Glomerular endothelial cell (primary cell): Measurements from ENCODE around the gene NUPR1. TPM values are rescaled to one million over a fixed set of nuclear protein-coding genes. Genes with fewer than 3 reads are reported as not detected.
"Not testable (repeated sequence)": the region's sequence is repeated elsewhere in the genome, so short reads cannot be mapped to it uniquely, and the experiment has no call there.

ENCODE experiments used
- DNase-seq: peaks from one replicate; pipeline ENCODE4 v3.0.0-alpha.2; 2011; ENCODE audit warnings: low read depth, low spot score; ENCODE audit errors: extremely low read depth
- total RNA-seq: library from RNA; depleted of rRNA; stranded (reverse); fragments of >200 nt; gene quantifications from 2 replicates; pipeline ENCODE4 v1.2.3, GENCODE V29; 2015

The NUPR1 gene
- total RNA-seq, 1 donor from 2014 or later: 0.23 TPM

GRCh38 chr16:28500476-28501180 lies 38.1 kb downstream of the NUPR1 start:
- DNase-seq: not testable (repeated sequence)

- DNase-seq: no peak
These were observed 38.9 kb downstream of the NUPR1 start for GRCh38 chr16:28499854-28500253.

GRCh38 chr16:28498666-28499381 lies 40.0 kb downstream of the NUPR1 start:
- no peak for DNase-seq

- DNase-seq: no peak
These were observed 40.7 kb downstream of the NUPR1 start for GRCh38 chr16:28497861-28498599.

- DNase-seq: no peak
These were observed 41.4 kb downstream of the NUPR1 start for GRCh38 chr16:28497386-28497785.

GRCh38 chr16:28496844-28497243 lies 41.9 kb downstream of the NUPR1 start:
- DNase-seq: no peak

- DNase-seq: no peak
These were observed 42.7 kb downstream of the NUPR1 start for GRCh38 chr16:28495795-28496749.

GRCh38 chr16:28495098-28495793 lies 43.5 kb downstream of the NUPR1 start:
- DNase-seq: no peak

- no peak for DNase-seq
These were observed 44.5 kb downstream of the NUPR1 start, which contains the start of gene APOBR for GRCh38 chr16:28494121-28494851. TSS of gene APOBR (plus strand) at chr16:28494643. CDS start at chr16:28494682, 39 bp downstream.

- no peak for DNase-seq
These were observed 46.3 kb downstream of the NUPR1 start for GRCh38 chr16:28492511-28492910.

- peak; percentile 80 for DNase-seq
These were observed 46.8 kb downstream of the NUPR1 start, which contains the start of gene CLN3 for GRCh38 chr16:28491970-28492474. TSS of gene CLN3 (minus strand) at chr16:28492074. CDS start at chr16:28491759, 315 bp downstream.

GRCh38 chr16:28491230-28491969 lies 47.4 kb downstream of the NUPR1 start:
- DNase-seq: no peak

- DNase-seq: no peak
These were observed 52.5 kb downstream of the NUPR1 start for GRCh38 chr16:28486266-28486665.

GRCh38 chr16:28483361-28483760 lies 55.4 kb downstream of the NUPR1 start:
- not testable (repeated sequence) for DNase-seq
